ENCODE measurements around the gene OR10P1. TPM values are rescaled to one million over a fixed set of nuclear protein-coding genes. Genes with fewer than 3 reads are reported as not detected.

Gene OR10P1
- total and polyA plus RNA-seq, 2 donors (not counting 1 experiment from before 2014, with no cell fraction given) = not detected

- H3K27me3 ChIP-seq (replicated peaks in 1 of 4; ENCODE audit: control extremely low read depth in 1 of 4, control insufficient read depth in 3 of 4, insufficient read depth in 4 of 4, low read length in 3 of 4) = no peaks in the 10 kb centered on the region
- Mint-ChIP-seq H3K9me3 (ENCODE audit: insufficient read depth) (no peaks in the 10 kb centered on the region), H3K27me3 (no peaks in the 10 kb centered on the region), H3K27ac (peak overlapping the region; percentile 59), H3K4me1 (peaks cover 33% of the 10 kb centered on the region), H3K4me3 (peak overlapping the region; percentile 83)
- no peaks in the 10 kb centered on the region for H3K9me3 ChIP-seq (ENCODE audit: control extremely low read depth in 1 of 3, control insufficient read depth in 2 of 3, insufficient read depth in 1 of 3, low read length in 2 of 3)
- H3K9ac ChIP-seq (ENCODE audit: low read length) = peak overlapping the region; percentile 3
- ChIA-PET POLR2A (interaction anchor here (0.5 to 0.9 kb wide), 3 partner anchors 14 to 364 kb away, joined by 3 to 9 read pairs (median 5); no protein-coding TSS in a partner anchor), CTCF (interaction anchor here (0.8 to 2.6 kb wide), 7 partner anchors 9 to 38 kb away, joined by 3 to 25 read pairs (median 4); partner anchors contain the start of genes BLOC1S1 and ITGA7)
- peaks cover 23 to 37% of the 10 kb centered on the region in 2 donors for H3K4me1 ChIP-seq (ENCODE audit: control insufficient read depth in 2 of 2, insufficient read depth in 2 of 2, low read length in 2 of 2)
- no peaks in the 10 kb centered on the region for H4K20me1 ChIP-seq (ENCODE audit: control insufficient read depth, insufficient read depth, low read length, poor library complexity, severe bottlenecking)
- 88% methylated on average over 1 of the region's 13 CpGs for WGBS (ENCODE audit: insufficient coverage)
- H3K36me3 ChIP-seq (replicated peaks in 1 of 2; ENCODE audit: control extremely low read depth in 1 of 2, control insufficient read depth in 1 of 2, extremely low read depth in 1 of 2, insufficient read depth in 2 of 2, low read length in 1 of 2) = no peaks in the 10 kb centered on the region
- intact Hi-C loops (cut with micrococcal nuclease) = no loop called here
- TF ChIP-seq EZH2 (IDR thresholded peaks at IDR 0.05; ENCODE audit: borderline replicate concordance, insufficient read depth, low read depth, low read length, poor library complexity, severe bottlenecking) (no peak), CTCF (IDR thresholded peaks at IDR 0.05) (no peak)
- H3K4me3 ChIP-seq (ENCODE audit: control extremely low read depth in 1 of 5, extremely low read depth in 1 of 5, insufficient read depth in 1 of 5, low read depth in 2 of 5, low read length in 4 of 5) = peak overlapping the region in 3 of 5 experiments; percentile 35 to 42 (median 40)
- H3K79me2 ChIP-seq (ENCODE audit: control insufficient read depth, insufficient read depth, low read length) = no peaks in the 10 kb centered on the region
- DNase-seq (peak; percentile 43), ATAC-seq (ENCODE audit: low read depth) (peak; percentile 45)
- H3K27ac ChIP-seq (ENCODE audit: low read length in 2 of 2) = peak overlapping the region in 1 of 2 donors; percentile 61
- peak overlapping the region; percentile 62 for H2AFZ ChIP-seq (ENCODE audit: insufficient read depth, low read depth, low read length, poor library complexity, severe bottlenecking)
- H3K4me2 ChIP-seq (replicated peaks; ENCODE audit: low read depth, low read length, poor library complexity, severe bottlenecking) = peak overlapping the region; percentile 64
These were observed 45.5 kb downstream of the OR10P1 start for GRCh38 chr12:55682087-55682796.

- TF ChIP-seq CTCF (IDR thresholded peaks at IDR 0.05) (no peak), EZH2 (IDR thresholded peaks at IDR 0.05; ENCODE audit: borderline replicate concordance, insufficient read depth, low read depth, low read length, poor library complexity, severe bottlenecking) (no peak)
These were observed 47.0 kb downstream of the OR10P1 start for GRCh38 chr12:55683676-55684075.

More at GRCh38 chr12:55683676-55684075, 47.0 kb downstream of the OR10P1 start:
- DNase-seq (no peak), ATAC-seq (ENCODE audit: low read depth) (no peak)
- Histone ChIP-seq H3K4me3 (ENCODE audit: control extremely low read depth in 1 of 5, extremely low read depth in 1 of 5, insufficient read depth in 1 of 5, low read depth in 2 of 5, low read length in 4 of 5) (no peak overlapping the region), H3K27me3 (replicated peaks in 1 of 4; ENCODE audit: control extremely low read depth in 1 of 4, control insufficient read depth in 3 of 4, insufficient read depth in 4 of 4, low read length in 3 of 4) (no peaks in the 10 kb centered on the region), H3K9ac (ENCODE audit: low read length) (no peak overlapping the region), H2AFZ (ENCODE audit: insufficient read depth, low read depth, low read length, poor library complexity, severe bottlenecking) (no peak overlapping the region), H3K4me2 (replicated peaks; ENCODE audit: low read depth, low read length, poor library complexity, severe bottlenecking) (no peak overlapping the region), H4K20me1 (ENCODE audit: control insufficient read depth, insufficient read depth, low read length, poor library complexity, severe bottlenecking) (no peaks in the 10 kb centered on the region), H3K79me2 (ENCODE audit: control insufficient read depth, insufficient read depth, low read length) (no peaks in the 10 kb centered on the region), H3K36me3 (replicated peaks in 1 of 2; ENCODE audit: control extremely low read depth in 1 of 2, control insufficient read depth in 1 of 2, extremely low read depth in 1 of 2, insufficient read depth in 2 of 2, low read length in 1 of 2) (no peaks in the 10 kb centered on the region), H3K4me1 (ENCODE audit: control insufficient read depth in 2 of 2, insufficient read depth in 2 of 2, low read length in 2 of 2) (peaks cover 29 to 43% of the 10 kb centered on the region in 2 donors), H3K27ac (ENCODE audit: low read length in 2 of 2) (no peak overlapping the region), H3K9me3 (ENCODE audit: control extremely low read depth in 1 of 3, control insufficient read depth in 2 of 3, insufficient read depth in 1 of 3, low read length in 2 of 3) (no peaks in the 10 kb centered on the region)
- H3K27ac Mint-ChIP-seq = no peak overlapping the region
- POLR2A ChIA-PET = no interaction called here
- no peaks in the 10 kb centered on the region for H3K9me3 Mint-ChIP-seq (ENCODE audit: insufficient read depth)
- peaks cover 37% of the 10 kb centered on the region for H3K4me1 Mint-ChIP-seq
- CTCF ChIA-PET = interaction anchor here (2.6 kb wide), 1 partner anchor 27 kb away, joined by 25 read pairs; no protein-coding TSS in a partner anchor
- no peak overlapping the region for H3K4me3 Mint-ChIP-seq
- H3K27me3 Mint-ChIP-seq = no peaks in the 10 kb centered on the region
- intact Hi-C loops (cut with micrococcal nuclease) = no loop called here
- 97% methylated on average over 5 of the region's 7 CpGs for WGBS (ENCODE audit: insufficient coverage)
